Forelimb muscle (tissue), 1 donor: ENCODE data around the gene PPM1N. TPM values are rescaled to one million over a fixed set of nuclear protein-coding genes. Genes with fewer than 3 reads are reported as not detected.

ENCODE experiments used
- DNase-seq: peaks from one replicate; pipeline ENCODE4 v3.0.0-alpha.2; 2013; ENCODE audit warnings: low read depth
- polyA plus RNA-seq: library from polyadenylated mRNA; unstranded; fragments of 120-200 nt; gene quantifications from one replicate; pipeline ENCODE4 v1.2.1, GENCODE V29; 2013; ENCODE audit not compliant: insufficient read length

PPM1N gene, protein sequence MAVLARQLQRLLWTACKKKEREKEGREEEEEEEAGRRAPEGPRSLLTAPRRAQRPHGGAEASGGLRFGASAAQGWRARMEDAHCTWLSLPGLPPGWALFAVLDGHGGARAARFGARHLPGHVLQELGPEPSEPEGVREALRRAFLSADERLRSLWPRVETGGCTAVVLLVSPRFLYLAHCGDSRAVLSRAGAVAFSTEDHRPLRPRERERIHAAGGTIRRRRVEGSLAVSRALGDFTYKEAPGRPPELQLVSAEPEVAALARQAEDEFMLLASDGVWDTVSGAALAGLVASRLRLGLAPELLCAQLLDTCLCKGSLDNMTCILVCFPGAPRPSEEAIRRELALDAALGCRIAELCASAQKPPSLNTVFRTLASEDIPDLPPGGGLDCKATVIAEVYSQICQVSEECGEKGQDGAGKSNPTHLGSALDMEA
- 1.0 TPM for polyA plus RNA-seq

- no peak for DNase-seq
Measured at GRCh38 chr19:45498411-45499195, at the start of gene PPM1N. Gene PPM1N (plus strand): TSS chr19:45498443. CDS start chr19:45498473, 30 bp downstream.

GRCh38 chr19:45448887-45449299 lies 49.4 kb upstream of the PPM1N start:
- no peak for DNase-seq

DNA sequence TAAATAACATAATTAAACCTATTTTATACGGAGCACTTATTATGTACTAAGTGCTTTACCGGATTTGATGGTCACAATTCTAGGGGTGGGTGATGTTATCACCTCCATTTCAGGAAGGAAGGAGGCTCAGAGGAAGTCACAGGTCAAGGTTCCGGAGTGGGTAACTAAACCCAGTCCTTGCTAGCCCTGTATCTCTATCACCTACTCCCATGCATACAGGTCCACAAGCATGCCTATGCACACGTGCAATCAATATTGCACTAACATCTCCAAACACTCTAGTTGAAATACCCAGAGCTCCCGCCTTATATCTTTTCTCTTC lies 48.3 kb upstream of the PPM1N start:
- no peak for DNase-seq

DNA sequence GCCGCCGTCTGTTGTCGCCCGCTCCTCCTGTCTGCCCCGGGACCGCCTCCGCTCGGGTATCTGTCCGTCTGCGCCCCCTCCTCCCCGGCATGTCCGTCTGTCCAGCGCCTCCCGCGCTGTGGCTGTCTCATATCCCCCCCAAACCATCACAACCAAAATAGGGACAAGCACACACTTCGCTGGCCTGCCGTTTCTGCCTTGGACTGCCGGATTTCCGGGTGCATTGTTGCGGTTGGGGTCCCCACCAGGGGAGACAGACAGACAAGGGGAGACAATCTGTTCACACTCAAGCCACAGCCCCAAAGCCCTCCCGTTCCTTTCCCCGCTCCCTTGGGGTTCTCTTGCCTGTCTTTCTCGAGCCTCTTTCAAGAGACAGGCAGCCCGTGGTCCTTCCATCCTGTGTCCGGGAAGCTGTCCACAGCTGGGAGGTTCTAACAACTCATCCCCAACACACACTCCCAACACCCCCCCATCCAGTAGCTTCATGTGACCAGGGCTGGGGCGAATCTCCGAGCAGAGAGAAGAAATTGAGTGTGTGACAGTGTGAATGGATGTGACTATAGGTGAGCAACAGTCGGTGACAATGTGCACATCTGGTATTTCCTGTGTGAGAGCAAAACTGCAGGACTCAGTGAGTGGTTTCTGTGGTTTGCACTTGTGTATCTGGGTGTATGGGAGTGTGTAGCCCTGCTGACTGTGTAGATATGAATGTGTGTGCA lies 47.0 kb upstream of the PPM1N start:
- no peak for DNase-seq

- DNase-seq = no peak
Measured at GRCh38 chr19:45451850-45452387, 46.3 kb upstream of the PPM1N start.

DNA sequence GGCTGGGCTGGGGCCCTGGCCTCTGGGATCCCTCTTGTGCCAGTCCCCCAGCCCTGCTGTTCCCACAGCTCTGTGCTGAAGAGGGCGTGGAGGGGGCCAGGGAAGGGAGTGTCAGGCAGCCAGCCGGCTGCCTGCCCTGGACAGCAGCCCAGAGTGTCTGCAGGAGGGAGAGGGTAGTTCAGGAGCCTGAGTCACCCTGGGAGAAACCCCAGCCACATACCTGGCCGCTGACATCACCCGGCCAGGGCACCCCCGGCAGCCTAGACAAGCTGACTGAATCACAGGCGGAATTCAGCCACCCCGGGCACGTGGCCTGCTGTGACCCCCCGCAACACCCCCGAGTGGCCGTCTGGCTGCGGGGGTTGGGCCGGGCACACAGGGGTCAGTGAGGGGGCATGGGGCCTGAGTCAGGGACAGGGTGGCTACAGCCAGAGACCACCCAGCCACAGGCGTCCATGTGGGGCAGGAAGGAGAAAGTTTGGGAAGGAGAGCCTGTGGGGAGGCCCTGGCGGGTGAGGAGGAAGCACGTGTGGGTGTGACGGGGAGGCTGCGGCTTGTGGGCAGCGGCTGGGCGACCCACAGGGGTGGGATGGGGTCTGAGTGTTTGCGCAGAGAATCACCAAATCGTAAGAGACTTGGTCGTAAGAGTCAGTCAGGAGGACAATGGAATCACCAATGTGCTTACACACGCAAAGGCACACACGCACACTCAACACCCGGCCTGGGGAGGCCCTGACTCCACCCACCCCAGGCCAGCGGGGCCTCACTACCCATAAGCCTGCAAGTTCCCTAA lies 42.3 kb upstream of the PPM1N start:
- DNase-seq = no peak

GRCh38 chr19:45456500-45456815 lies 41.8 kb upstream of the PPM1N start:
- DNase-seq = no peak

DNA sequence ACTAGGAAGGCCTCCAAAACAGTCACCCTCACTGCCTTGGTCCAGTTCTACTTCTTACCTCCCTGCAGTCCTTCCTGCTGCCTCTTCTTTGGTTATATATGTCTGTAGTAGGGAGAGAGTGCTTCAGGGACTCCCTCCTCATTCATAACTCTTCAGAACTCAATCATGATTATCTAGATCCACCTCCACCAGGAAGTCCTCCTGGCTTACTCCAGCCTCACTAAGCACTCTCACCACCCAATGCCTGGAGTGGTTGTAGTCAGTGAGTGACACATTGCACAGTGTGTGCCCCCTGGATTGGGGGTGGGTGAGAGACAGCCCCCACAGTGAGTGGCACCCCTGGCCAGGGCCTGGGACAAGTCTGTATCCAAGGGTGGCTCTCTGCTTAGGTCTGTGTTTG lies 40.5 kb upstream of the PPM1N start:
- no peak for DNase-seq

- no peak for DNase-seq
Measured at GRCh38 chr19:45460807-45461347, 37.4 kb upstream of the PPM1N start.

- no peak for DNase-seq
Measured at GRCh38 chr19:45462174-45462573, 36.1 kb upstream of the PPM1N start.

GRCh38 chr19:45463241-45463640 lies 35.0 kb upstream of the PPM1N start:
- no peak for DNase-seq

- DNase-seq = no peak
Measured at GRCh38 chr19:45464274-45464673, 34.0 kb upstream of the PPM1N start.

DNA sequence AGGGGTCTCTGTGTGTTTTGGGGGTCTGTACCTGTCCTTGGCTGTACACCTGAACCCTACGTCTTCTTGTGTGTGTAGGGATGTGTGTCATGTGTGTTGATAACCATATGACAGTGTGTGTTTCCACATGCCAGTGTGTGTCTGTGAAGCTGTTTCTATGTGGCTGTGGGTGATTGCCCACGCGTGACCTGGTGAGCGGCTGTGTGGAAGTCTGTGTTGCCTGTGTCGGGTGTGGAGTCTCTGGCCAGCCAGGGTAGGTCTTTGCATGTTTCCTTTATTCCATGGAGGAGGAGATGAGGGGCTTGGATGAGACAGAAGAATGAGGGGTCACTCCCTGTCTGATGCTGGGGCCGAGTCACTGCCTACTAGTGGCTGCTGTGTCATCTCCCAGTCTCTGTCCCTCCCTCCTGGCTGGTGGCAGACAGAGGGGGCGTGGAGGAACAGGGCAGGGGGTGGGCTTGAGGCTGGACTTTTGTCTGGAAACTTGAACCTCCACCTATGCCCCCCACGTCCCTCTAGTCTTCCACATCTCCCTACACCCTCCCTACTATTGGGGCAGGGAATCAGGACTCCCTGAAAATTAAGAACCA lies 33.3 kb upstream of the PPM1N start:
- DNase-seq = no peak

- no peak for DNase-seq
Measured at GRCh38 chr19:45467115-45467455, 31.2 kb upstream of the PPM1N start.

DNA sequence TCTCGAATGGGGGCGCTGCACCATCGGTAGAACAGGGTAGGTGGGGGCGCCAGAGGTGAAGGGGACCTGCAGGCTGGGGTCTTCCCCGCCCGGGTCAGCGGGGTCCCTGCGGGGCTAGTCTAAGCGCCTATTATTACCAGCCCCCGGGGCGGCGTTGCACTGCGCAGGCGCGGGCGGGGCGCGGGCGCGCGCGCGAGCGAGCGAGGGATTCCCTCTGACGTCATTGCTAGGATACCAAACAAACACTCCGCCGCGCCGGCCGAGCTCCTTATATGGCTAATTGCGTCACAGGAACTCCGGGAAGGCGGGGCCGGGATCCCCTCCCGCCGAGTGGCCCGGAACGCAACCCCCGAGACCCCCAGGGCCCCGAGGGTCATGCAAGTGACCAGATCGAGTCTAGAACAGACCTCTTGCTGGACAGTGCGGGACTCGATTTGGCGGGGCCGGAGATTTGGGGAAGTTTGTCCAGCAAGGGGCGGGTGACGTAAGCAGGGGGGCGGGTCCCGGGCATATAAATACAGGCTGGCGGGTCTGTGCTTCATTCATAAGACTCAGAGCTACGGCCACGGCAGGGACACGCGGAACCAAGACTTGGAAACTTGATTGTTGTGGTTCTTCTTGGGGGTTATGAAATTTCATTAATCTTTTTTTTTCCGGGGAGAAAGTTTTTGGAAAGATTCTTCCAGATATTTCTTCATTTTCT lies 30.6 kb upstream of the PPM1N start, which contains the start of gene FOSB:
TSS of gene FOSB (plus strand) at position 541 of the 703 bp plus-strand sequence. CDS start 591 bp downstream, outside the sequence.
- peak; percentile 89 for DNase-seq

DNA sequence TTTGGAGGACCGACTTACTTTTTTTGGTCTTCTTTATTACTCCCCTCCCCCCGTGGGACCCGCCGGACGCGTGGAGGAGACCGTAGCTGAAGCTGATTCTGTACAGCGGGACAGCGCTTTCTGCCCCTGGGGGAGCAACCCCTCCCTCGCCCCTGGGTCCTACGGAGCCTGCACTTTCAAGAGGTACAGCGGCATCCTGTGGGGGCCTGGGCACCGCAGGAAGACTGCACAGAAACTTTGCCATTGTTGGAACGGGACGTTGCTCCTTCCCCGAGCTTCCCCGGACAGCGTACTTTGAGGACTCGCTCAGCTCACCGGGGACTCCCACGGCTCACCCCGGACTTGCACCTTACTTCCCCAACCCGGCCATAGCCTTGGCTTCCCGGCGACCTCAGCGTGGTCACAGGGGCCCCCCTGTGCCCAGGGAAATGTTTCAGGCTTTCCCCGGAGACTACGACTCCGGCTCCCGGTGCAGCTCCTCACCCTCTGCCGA lies 30.0 kb upstream of the PPM1N start:
- DNase-seq = no peak

GRCh38 chr19:45468803-45469131 lies 29.5 kb upstream of the PPM1N start:
- no peak for DNase-seq

DNA sequence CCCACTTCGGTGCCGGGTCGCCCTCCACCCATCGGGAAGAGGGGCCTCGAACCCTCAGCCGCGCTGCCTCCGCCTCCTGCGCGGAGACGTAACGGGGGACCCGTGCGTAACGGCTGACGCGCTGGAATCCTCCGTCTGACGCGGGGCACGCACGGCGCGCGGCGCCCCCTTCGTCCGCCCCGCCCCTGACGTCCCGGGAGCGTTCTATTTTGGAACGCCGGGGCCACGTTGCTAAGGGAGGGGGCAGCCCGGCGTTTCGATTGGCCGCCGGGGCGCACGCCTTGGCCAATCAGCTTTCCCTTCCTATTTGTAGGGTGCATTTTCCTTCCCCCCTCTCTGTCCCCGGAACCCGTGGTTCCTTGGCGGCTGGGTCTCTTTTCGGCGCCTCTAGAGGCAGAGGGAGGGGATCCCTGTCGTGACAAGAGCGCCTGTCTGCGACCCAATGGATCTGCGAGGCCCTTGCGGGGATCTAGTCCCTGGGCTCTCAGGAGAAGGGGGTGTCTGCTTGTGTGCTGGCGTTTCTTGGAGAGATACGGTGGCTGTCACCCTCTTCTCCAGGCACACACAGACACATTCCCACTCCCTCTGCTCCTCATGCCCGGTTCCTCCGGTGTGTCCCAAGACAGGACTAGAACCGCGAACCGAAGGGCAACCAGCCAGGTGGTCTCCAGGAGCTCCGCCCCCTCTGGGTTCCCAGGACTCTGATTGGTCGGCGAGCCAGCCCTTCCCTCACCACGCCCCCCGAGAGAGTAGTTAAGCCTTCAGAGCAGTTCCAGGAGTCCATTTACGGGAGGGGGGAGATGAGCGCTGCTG lies 28.9 kb upstream of the PPM1N start:
- peak; percentile 75 for DNase-seq
